ENCODE data around the gene KCNK1. TPM values are rescaled to one million over a fixed set of nuclear protein-coding genes. Genes with fewer than 3 reads are reported as not detected.

KCNK1 gene
- total RNA-seq, 1 donor from 2014 or later = 5.6 TPM

DNA sequence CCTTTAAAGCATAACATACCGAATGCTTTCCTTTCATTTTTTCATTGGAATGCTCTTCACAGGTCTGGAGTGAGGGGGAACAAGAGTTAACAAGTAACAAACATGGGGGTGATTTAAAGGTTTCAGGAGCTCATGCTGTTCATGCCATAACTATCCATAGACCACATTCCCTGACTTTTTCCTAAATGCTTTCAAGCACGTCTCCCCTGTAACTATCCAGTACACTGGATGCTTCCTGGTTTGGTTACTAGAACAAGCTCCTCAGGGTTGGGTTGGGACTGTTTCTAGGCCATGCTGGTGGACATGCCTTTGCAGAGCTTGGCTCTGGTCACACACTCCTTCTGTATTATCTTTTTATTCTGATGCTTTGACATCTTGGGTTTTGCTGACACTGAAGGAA is 38.6 kb downstream of the KCNK1 start:
- no peaks in the 10 kb centered on the region for H3K36me3 Mint-ChIP-seq (ENCODE audit: low read depth, unreplicated experiment)
- no peak overlapping the region for H3K27ac Mint-ChIP-seq (ENCODE audit: unreplicated experiment)
- H3K9me3 Mint-ChIP-seq (ENCODE audit: unreplicated experiment) = no peaks in the 10 kb centered on the region
- no peak for DNase-seq (ENCODE audit: low spot score)
- no peak overlapping the region for H3K4me3 Mint-ChIP-seq (ENCODE audit: unreplicated experiment)
- H3K27me3 Mint-ChIP-seq (ENCODE audit: unreplicated experiment) = no peaks in the 10 kb centered on the region
- TF ChIP-seq, protein P1, sequence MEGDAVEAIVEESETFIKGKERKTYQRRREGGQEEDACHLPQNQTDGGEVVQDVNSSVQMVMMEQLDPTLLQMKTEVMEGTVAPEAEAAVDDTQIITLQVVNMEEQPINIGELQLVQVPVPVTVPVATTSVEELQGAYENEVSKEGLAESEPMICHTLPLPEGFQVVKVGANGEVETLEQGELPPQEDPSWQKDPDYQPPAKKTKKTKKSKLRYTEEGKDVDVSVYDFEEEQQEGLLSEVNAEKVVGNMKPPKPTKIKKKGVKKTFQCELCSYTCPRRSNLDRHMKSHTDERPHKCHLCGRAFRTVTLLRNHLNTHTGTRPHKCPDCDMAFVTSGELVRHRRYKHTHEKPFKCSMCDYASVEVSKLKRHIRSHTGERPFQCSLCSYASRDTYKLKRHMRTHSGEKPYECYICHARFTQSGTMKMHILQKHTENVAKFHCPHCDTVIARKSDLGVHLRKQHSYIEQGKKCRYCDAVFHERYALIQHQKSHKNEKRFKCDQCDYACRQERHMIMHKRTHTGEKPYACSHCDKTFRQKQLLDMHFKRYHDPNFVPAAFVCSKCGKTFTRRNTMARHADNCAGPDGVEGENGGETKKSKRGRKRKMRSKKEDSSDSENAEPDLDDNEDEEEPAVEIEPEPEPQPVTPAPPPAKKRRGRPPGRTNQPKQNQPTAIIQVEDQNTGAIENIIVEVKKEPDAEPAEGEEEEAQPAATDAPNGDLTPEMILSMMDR (IDR thresholded peaks at IDR 0.05; ENCODE audit: unreplicated experiment) = no peak
- H3K4me1 Mint-ChIP-seq (ENCODE audit: unreplicated experiment) = no peaks in the 10 kb centered on the region

- DNase-seq (ENCODE audit: low spot score) = no peak
- TF ChIP-seq, protein P1 (IDR thresholded peaks at IDR 0.05; ENCODE audit: unreplicated experiment) = no peak
- Mint-ChIP-seq H3K4me3 (ENCODE audit: unreplicated experiment) (no peak overlapping the region), H3K4me1 (ENCODE audit: unreplicated experiment) (no peaks in the 10 kb centered on the region), H3K36me3 (ENCODE audit: low read depth, unreplicated experiment) (no peaks in the 10 kb centered on the region), H3K27me3 (ENCODE audit: unreplicated experiment) (no peaks in the 10 kb centered on the region), H3K27ac (ENCODE audit: unreplicated experiment) (no peak overlapping the region), H3K9me3 (ENCODE audit: unreplicated experiment) (no peaks in the 10 kb centered on the region)
These were observed 40.9 kb downstream of the KCNK1 start for GRCh38 chr1:233654658-233655280.

DNA sequence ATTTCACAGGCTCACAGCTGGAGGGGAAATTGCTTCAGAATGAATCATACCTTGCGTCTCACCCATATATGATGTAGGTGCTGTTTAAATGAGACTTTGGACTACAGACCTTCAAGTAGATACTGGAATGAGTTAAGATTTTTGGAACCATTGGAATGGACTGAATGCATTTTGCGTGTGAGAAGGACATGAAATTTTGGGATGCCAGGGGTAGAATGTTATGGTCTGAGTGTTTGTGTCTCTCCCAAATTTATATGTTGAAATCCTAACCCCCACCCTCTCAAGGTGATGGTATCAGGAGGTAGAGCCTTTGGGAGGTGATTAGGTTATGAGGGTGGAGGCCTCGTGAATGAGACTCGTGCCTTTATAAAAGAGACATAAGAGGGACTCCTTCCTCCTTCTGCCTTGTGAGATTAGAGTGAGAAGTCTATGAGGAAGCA is 41.4 kb downstream of the KCNK1 start:
- no peaks in the 10 kb centered on the region for H3K27me3 Mint-ChIP-seq (ENCODE audit: unreplicated experiment)
- TF ChIP-seq, protein P1 (IDR thresholded peaks at IDR 0.05; ENCODE audit: unreplicated experiment) = no peak
- H3K4me1 Mint-ChIP-seq (ENCODE audit: unreplicated experiment) = no peaks in the 10 kb centered on the region
- H3K4me3 Mint-ChIP-seq (ENCODE audit: unreplicated experiment) = no peak overlapping the region
- no peak overlapping the region for H3K27ac Mint-ChIP-seq (ENCODE audit: unreplicated experiment)
- H3K36me3 Mint-ChIP-seq (ENCODE audit: low read depth, unreplicated experiment) = no peaks in the 10 kb centered on the region
- no peak for DNase-seq (ENCODE audit: low spot score)
- no peaks in the 10 kb centered on the region for H3K9me3 Mint-ChIP-seq (ENCODE audit: unreplicated experiment)

- TF ChIP-seq, protein P1 (IDR thresholded peaks at IDR 0.05; ENCODE audit: unreplicated experiment) = no peak
- Mint-ChIP-seq H3K4me3 (ENCODE audit: unreplicated experiment) (no peak overlapping the region), H3K36me3 (ENCODE audit: low read depth, unreplicated experiment) (no peaks in the 10 kb centered on the region), H3K27me3 (ENCODE audit: unreplicated experiment) (no peaks in the 10 kb centered on the region), H3K27ac (ENCODE audit: unreplicated experiment) (no peak overlapping the region), H3K9me3 (ENCODE audit: unreplicated experiment) (no peaks in the 10 kb centered on the region), H3K4me1 (ENCODE audit: unreplicated experiment) (no peaks in the 10 kb centered on the region)
- no peak for DNase-seq (ENCODE audit: low spot score)
These were observed 42.2 kb downstream of the KCNK1 start for GRCh38 chr1:233656032-233656635.

- TF ChIP-seq, protein P1 (IDR thresholded peaks at IDR 0.05; ENCODE audit: unreplicated experiment) = no peak
- no peak for DNase-seq (ENCODE audit: low spot score)
- Mint-ChIP-seq H3K9me3 (ENCODE audit: unreplicated experiment) (no peaks in the 10 kb centered on the region), H3K4me1 (ENCODE audit: unreplicated experiment) (no peaks in the 10 kb centered on the region), H3K36me3 (ENCODE audit: low read depth, unreplicated experiment) (no peaks in the 10 kb centered on the region), H3K27me3 (ENCODE audit: unreplicated experiment) (no peaks in the 10 kb centered on the region), H3K27ac (ENCODE audit: unreplicated experiment) (no peak overlapping the region), H3K4me3 (ENCODE audit: unreplicated experiment) (no peak overlapping the region)
These were observed 42.8 kb downstream of the KCNK1 start for GRCh38 chr1:233656687-233657086.
